Endometrial microvascular endothelial cells (primary cell): ENCODE data around the gene HYCC1. TPM values are rescaled to one million over a fixed set of nuclear protein-coding genes. Genes with fewer than 3 reads are reported as not detected.
"Not testable (repeated sequence)": the region's sequence is repeated elsewhere in the genome, so short reads cannot be mapped to it uniquely, and the experiment has no call there.

ENCODE experiments used
- in situ Hi-C: cut with HindIII; loops from 2 replicates; pipeline ENCODE4 v1.10.0; 2017; ENCODE audit warnings: low sequenced_read_pairs, low pct_unique_long_range_greater_than_20kb; ENCODE audit errors: inconsistent ontology term
- total RNA-seq: library from RNA; depleted of rRNA; stranded (reverse); fragments of >200 nt; gene quantifications from one replicate; pipeline ENCODE4 v1.2.3, GENCODE V29; 2015; ENCODE audit errors: inconsistent ontology term

Gene HYCC1
- total RNA-seq, 1 donor from 2014 or later, result 59.3 TPM

DNA sequence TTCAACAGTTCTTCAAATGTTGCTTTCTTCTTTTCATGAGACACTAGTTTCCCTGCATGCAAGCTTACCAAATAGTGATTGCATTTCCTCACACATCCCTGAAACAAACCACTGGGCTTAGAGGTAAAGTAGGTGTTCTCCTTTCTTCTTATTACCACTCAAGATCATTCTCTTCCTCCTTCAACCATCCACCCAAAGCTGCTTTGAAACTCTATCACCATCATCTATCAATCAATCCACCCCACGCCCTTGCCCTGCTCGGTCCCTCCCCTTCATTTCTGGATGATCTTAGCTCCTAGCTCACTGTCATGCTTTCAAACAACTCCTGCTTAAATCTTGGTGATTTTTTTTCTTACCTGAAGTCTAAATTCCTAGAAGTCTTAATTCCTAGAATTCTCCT is 18.9 kb downstream of the HYCC1 start:
- in situ Hi-C loops, result no loop called here

DNA sequence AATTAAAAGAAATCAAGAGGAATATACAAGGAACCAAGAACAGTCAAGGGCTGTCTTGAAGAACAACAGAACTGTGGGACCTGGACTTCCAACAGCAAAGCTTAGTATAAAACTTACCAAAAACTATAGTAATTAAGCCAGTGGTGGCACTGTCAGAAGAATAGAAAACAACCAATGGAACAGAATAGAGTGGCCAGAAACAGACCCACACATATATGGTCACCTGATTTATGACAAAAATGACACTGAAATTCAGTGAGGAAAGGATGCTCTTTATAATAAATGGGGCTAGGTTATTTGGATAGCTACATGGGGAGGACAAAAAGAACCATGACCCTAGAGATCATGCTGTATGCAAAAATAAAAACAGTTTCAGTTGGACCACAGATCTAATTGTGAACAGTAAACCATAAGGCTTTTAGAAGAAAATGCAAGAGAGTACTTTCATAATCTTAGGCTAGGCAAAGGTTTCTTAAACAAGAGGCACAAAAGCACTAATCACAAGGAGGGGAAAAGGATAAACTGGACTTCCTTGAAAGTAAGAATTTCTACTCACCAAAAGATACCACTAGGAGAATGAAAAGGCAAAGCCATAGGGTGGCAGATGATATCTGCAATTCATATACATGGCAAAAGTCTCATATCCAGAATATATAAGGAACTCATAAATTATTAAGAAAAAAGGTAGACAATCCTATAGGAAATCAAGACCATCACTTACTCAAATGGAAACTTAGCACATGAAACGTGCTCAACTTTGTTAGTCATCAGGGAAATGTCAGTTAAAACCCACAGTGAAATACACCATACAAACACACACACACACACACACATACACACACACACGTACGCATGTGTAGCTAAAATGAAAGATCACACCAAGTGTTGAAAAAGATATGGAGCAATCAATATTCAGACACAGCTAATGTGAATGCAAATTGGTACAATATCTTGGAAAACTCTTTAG is 20.8 kb downstream of the HYCC1 start:
- in situ Hi-C loops, result no loop called here

DNA sequence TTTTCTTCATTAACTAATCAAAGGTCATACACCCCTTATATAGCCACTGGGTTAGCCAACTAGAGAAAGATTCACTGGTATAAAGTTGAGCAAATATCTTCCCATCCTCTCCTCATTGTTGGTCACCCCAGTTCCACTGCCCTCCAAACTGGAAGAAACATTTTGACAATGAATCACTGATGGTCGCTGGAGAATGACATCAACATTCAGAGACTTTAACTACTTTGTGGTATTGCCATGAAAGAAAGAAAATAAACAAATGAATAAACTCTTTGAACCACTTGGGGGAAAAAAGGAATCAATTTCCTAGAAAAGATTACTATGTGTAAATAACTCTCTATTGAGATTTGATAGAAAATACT is 23.4 kb downstream of the HYCC1 start:
- in situ Hi-C loops, result no loop called here

DNA sequence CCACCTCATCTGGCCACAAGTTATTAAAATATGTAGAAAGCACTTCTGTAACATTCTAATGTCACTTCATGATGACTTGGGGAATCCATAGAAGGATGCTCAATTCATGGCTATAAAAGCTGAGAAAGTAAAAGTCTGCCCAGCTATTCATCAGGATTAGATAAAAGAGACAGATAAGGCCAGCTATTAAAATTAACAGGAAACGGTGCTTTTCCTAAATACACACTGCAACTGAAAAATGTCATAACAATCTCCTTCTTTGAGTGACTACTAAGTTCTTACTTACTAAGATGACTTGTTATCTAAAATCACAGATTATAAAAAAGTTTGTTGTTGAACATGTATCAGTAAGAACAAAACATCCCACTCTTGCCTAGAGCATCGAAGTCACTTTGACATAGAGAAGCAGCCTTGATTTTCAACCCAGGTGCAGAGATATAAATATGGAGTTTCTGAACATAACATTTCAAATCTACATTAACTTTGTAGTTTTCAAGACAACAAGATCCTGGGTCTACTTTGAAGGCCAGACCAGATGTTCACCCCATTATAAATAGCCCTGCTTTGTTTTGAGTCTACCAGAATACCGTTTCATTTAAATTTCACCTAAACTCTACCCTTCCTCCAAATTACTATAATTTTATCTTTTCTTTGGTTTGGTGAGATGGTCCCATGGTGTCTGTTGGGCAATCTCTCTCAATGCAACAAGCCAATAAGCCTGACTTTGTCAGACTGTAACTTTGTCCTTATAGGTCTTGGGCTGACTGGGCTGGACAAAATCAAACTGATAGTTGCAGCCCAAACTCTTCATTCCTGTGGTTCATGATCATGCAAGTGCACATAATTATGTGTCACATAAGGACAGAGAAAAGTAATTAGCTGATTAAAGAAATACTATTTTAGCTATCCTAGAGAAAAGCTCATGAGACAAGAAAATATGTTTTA is 24.0 kb downstream of the HYCC1 start:
- in situ Hi-C loops, result no loop called here

DNA sequence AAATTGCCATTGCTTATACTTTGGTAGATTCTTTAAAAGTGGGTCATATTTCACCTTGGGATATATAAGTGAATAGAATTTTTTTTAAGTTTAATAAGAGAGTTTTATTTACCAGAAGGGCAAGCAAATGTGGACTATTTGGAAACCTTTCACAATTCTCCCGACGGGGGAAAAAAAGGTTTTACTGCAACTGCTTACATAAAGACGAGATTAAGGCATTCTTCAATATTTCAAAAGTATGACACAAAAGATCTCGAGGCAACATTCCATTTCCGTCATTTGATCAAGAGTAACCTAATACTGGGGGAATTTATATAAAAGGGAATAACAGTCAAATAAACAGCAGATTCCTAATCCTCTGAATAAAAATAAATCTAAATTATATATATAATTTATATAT is 28.5 kb downstream of the HYCC1 start:
- in situ Hi-C loops, result no loop called here

DNA sequence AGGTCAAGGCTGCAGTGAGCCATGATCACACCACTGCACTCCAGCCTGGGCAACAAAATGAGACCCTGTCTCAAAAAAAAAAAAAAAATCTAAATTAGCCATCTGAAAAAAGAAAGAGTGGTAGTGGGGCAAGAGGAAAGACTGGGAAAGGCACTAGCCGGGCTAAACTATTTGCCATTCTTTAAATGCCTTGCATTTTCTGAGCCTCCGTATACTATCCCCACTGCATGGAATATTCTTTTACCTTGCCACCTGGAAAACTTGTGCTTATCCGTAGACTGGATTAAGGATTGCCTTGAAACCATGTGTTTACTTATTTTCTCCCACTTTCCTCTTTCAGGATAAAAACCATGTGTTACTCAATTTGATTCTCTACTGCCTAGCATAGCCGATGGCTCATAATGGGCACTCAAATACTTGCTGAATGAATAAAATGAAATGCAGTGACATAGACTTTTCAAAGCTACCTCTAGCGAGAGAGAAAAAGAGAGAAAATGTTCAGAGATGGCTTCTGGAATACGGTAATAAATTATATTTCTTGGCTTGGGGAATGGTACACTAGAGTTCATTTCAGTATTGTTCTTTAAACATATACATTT is 30.6 kb downstream of the HYCC1 start:
- in situ Hi-C loops, result no loop called here

DNA sequence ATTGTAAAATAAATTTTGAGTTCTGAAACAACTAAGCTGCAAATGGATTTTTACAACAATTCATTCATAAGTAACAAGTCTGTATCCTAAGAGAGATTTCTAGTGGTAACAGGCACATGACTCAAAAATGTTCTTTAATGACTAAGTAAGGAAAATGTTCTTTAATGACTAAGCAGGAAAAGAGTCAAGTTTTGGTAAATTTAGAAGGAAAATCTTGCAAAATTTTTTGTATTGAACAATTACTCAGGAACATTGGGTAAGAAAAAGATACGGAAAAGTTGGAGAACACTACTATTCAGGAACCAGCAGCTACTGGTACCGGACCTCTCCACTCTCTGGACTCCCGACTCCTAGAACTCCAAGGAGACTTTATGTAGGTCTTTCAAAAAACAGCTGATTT is 33.5 kb downstream of the HYCC1 start:
- in situ Hi-C loops, result no loop called here

DNA sequence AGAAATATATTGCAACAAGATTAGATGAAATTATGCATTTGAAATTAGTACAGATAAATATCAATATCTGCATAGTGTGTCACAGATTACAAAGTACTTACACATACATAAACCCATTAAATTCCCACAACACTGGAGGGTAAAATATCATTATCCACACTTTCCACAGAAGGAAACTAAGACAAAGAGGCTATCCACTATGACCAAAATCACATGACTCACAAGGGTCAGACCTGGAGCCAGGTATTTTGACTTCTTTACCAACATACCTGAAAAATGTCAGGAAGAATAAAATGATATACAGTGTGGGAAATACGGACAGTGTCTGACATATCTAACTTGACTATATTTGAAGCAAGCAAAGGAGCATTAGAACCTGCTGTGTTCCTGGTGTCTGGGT is 34.1 kb downstream of the HYCC1 start:
- in situ Hi-C loops, result no loop called here

DNA sequence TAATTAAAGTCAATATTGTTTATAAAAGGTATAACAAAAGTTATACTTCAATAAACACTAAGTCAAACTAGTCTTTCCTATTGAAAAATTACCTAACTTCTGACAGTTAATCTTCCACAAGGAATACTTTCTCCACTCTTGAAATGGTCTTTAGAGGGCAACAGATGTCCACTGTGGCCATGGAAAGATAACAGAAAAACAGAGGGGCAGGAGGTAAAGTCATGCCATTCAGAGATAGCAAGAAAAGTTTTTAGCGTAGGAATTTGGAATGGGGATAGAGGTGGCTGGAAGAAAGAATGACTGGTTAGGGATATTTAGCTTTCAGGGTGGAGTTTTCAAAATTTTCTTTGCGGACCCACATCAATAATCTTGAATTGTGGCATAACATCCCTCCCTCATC is 34.7 kb downstream of the HYCC1 start:
- in situ Hi-C loops, result no loop called here

DNA sequence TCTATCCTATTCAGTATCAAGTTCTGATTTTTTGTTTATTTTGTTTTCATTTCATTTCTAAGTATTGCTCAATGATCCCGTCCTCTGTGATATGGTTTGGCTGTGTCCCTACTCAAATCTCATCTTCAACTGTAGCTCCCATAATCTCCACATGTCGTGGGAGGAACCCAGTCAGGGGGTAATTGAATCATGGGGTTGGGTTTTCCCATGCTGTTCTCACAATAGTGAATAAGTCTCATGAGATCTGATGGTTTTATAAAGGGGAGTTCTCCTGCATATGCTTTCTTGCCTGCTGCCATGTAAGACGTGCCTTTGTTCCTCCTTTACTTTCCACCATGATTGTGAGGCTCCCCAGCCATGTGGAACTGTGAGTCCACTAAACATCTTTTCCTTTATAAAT is 39.3 kb downstream of the HYCC1 start:
- in situ Hi-C loops, result not testable (repeated sequence)

DNA sequence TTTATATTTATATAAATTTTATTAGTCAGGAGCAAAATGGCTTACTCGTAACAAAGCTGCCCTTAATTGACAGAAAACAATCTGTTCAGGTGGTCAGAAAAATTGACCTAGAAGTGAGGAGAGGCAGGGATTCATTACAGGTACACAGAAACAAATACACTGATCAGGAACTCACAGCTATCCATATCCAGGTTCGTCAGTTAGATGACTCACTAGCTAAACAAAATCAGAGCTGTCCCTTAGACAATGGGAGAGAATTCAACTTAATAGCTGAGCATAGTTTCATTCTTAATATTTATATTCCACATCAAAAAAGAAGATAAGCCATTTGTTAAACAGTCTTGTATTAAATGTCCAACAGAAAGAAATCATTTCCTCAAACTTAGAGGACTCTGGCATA is 41.7 kb downstream of the HYCC1 start:
- in situ Hi-C loops, result no loop called here

DNA sequence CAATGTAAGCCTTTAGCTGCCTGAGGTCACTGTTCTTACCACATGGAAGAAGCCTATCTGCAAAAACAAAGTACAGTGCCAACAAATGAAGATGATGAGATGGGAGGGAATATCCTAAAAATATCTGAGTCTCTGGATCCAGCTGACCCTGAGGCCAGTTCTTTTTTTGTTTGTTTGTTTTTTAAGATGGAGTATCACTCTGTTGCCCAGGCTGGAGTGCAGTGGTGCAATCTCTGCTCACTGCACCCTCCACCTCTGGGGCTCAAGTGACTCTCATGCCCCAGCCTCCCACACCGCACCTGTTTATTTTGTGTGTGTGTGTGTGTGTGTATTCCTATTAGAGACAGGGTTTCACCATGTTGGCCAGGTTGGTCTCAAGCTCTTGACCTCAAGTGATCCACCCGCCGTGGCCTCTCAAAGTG is 44.9 kb downstream of the HYCC1 start:
- in situ Hi-C loops, result no loop called here

Other genes starting within 250 kb of the HYCC1 start
- gene TOMM7, start 191.3 kb downstream of the HYCC1 start, total RNA-seq, result 85.8 TPM
- 29.5 TPM for gene KLHL7, start 91.7 kb upstream of the HYCC1 start, total RNA-seq
- 48.2 TPM for gene NUP42, start 167.9 kb upstream of the HYCC1 start, total RNA-seq
- 1.0 TPM for gene GPNMB, start 232.6 kb upstream of the HYCC1 start, total RNA-seq